Karpas-422 (cell line): Measurements from ENCODE around the gene WWOX. TPM values are rescaled to one million over a fixed set of nuclear protein-coding genes. Genes with fewer than 3 reads are reported as not detected.

Experiments used
- DNase-seq: peaks from one replicate; pipeline ENCODE4 v3.0.0-alpha.2; 2015
- H2AFZ ChIP-seq: fragments of 200-600 bp; sonication (generic); 2 replicates; pipeline ENCODE4 v1.6.1; 2014; ENCODE audit warnings: antibody characterized with exemption, low read length, mixed read lengths
- H3K27ac ChIP-seq: fragments of 200-600 bp; sonication (generic); 2 replicates; pipeline ENCODE4 v1.5.1; 2014; ENCODE audit warnings: mild to moderate bottlenecking, low read length, moderate library complexity
- H3K27me3 ChIP-seq: fragments of 200-600 bp; sonication (generic); 2 replicates; pipeline ENCODE4 v1.6.1; 2014; ENCODE audit warnings: low read length, mixed read lengths
- H3K36me3 ChIP-seq: fragments of 200-600 bp; sonication (generic); 2 replicates; pipeline ENCODE4 v1.6.1; 2014; ENCODE audit warnings: low read length, mixed read lengths; ENCODE audit not compliant: insufficient read depth
- H3K4me1 ChIP-seq: fragments of 200-600 bp; sonication (generic); 2 replicates; pipeline ENCODE4 v1.6.1; 2014; ENCODE audit warnings: mild to moderate bottlenecking, low read length, mixed read lengths
- H3K4me2 ChIP-seq: fragments of 200-600 bp; sonication (generic); 2 replicates; pipeline ENCODE4 v1.6.1; 2014; ENCODE audit warnings: low read length, low read depth, mild to moderate bottlenecking; ENCODE audit not compliant: poor library complexity, severe bottlenecking
- H3K4me3 ChIP-seq: fragments of 200-600 bp; sonication (generic); 2 replicates; pipeline ENCODE4 v1.5.1; 2014; ENCODE audit warnings: mild to moderate bottlenecking, antibody characterized with exemption, low read length, mixed read lengths
- H3K79me2 ChIP-seq: fragments of 200-600 bp; sonication (generic); 2 replicates; pipeline ENCODE4 v1.6.1; 2014; ENCODE audit warnings: mild to moderate bottlenecking, low read length, mixed read lengths
- H3K9ac ChIP-seq: fragments of 200-600 bp; sonication (generic); 2 replicates; pipeline ENCODE4 v1.6.0; 2014; ENCODE audit warnings: low read length
- H3K9me2 ChIP-seq: fragments of 200-600 bp; sonication (generic), shearing (Covaris generic); replicated peaks from 2 replicates; pipeline ENCODE4 v1.6.0; 2014; ENCODE audit warnings: mild to moderate bottlenecking, low read length, moderate library complexity; ENCODE audit not compliant: insufficient read depth
- H3K9me3 ChIP-seq: fragments of 300-700, 200-600 bp; sonication (generic); 2 replicates; pipeline ENCODE4 v1.6.1; 2014; ENCODE audit warnings: low read length, mixed read lengths
- H4K20me1 ChIP-seq: fragments of 200-600 bp; sonication (generic); 2 replicates; pipeline ENCODE4 v1.6.1; 2014; ENCODE audit warnings: mild to moderate bottlenecking, antibody characterized with exemption, low read length, low read depth; ENCODE audit not compliant: insufficient read depth
- total RNA-seq: library from RNA; depleted of rRNA; stranded (reverse); fragments of >200 nt; shearing (Covaris generic); gene quantifications from 2 replicates; pipeline ENCODE4 v1.2.3, GENCODE V29; 2014; ENCODE audit warnings: low replicate concordance

Gene WWOX
- total RNA-seq, 1 experiment from 2014 or later: 66.2 TPM

DNA sequence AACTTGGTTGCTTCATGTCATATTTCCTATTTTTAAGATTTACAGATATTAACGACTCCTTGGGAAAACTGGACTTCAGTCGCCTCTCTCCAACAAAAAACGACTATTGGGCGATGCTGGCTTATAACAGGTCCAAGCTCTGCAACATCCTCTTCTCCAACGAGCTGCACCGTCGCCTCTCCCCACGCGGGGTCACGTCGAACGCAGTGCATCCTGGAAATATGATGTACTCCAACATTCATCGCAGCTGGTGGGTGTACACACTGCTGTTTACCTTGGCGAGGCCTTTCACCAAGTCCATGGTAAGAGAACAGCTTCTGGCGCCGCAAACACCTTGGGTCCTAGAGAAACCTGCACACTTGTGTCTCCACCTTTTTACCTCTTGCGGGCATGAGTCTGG is 333.0 kb downstream of the WWOX start:
- Histone ChIP-seq H3K9me2 (no peaks in the 10 kb centered on the region), H3K4me1 (no peaks in the 10 kb centered on the region), H4K20me1 (no peaks in the 10 kb centered on the region), H3K9ac (no peak overlapping the region), H3K4me2 (no peak overlapping the region), H3K27me3 (no peaks in the 10 kb centered on the region), H3K36me3 (no peaks in the 10 kb centered on the region), H3K79me2 (no peaks in the 10 kb centered on the region), H2AFZ (no peak overlapping the region), H3K4me3 (no peak overlapping the region), H3K27ac (no peak overlapping the region), H3K9me3 (no peaks in the 10 kb centered on the region)
- DNase-seq: no peak

DNA sequence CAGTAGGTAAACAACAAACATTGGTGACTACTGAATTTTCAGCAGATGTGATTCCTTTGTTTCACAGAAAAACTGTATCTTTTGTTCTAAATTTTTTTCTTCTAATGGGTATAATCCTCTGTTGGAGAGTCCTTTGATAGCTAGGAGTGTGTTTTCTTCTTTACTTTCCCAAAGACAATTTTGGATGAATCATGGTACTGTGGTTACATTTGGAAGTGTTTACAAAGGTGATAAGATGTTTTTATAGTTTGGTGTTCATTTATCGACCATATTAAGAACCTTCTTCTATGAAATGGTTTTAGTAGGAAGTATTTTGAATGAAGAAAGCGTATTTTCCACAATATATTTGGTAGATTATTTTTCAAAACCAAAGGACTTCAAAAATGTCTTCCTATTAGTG is 333.7 kb downstream of the WWOX start:
- no peak overlapping the region for H2AFZ ChIP-seq

DNA sequence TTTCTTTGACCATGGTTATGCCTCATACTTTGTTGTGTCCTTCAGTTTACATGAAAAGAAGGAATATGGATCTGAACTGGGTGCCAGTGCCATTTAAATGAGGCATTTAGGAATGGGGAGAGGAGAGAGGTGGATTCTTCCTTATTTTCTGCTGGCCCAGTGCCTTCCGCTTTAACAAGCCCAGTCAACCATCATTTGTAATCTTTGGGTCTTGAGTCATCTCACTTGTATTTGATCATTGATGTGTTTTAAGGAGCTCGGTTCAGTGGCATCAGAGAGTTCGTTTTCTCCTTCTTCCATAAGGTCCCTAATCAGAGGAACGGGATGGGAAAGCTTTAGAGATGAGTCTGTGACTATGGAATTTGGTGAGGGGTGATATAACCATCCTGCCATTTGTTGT is 334.9 kb downstream of the WWOX start:
- no peak overlapping the region for H2AFZ ChIP-seq
- no peak for DNase-seq
- no peaks in the 10 kb centered on the region for H3K4me1 ChIP-seq
- H3K4me2 ChIP-seq: no peak overlapping the region
- no peaks in the 10 kb centered on the region for H3K9me3 ChIP-seq
- no peaks in the 10 kb centered on the region for H4K20me1 ChIP-seq
- H3K9ac ChIP-seq: no peak overlapping the region
- H3K9me2 ChIP-seq: no peaks in the 10 kb centered on the region
- H3K4me3 ChIP-seq: no peak overlapping the region
- H3K36me3 ChIP-seq: no peaks in the 10 kb centered on the region
- H3K27ac ChIP-seq: no peak overlapping the region
- no peaks in the 10 kb centered on the region for H3K27me3 ChIP-seq
- H3K79me2 ChIP-seq: no peaks in the 10 kb centered on the region

More for the DNA sequence above, 333.7 kb downstream of the WWOX start:
- Histone ChIP-seq H3K4me1 (no peaks in the 10 kb centered on the region), H3K27ac (no peak overlapping the region), H3K9me3 (no peaks in the 10 kb centered on the region), H3K79me2 (no peaks in the 10 kb centered on the region), H3K9ac (no peak overlapping the region), H3K4me3 (no peak overlapping the region), H3K9me2 (no peaks in the 10 kb centered on the region), H4K20me1 (no peaks in the 10 kb centered on the region), H3K27me3 (no peaks in the 10 kb centered on the region), H3K36me3 (no peaks in the 10 kb centered on the region), H3K4me2 (no peak overlapping the region)
- no peak for DNase-seq

DNA sequence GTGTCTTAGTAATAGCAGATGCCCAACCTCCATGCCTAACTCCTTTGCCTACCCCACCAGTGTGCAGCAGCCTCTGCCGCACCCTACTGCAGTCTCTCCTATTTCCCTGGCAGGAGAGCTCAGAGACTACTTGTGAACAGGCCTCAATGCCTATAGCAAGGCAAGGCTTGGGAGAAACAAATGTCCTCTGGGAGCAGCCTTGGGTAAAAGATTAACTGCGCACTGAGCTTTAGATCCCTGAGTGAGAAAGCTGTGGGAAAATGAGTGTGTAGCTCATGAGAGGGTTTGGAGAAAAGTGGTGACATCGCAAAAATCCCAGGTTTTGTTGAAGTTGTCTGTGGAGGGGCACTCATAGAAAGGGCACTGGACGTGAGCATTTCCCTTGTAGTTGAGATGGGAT is 335.8 kb downstream of the WWOX start:
- Histone ChIP-seq H3K9me3 (no peaks in the 10 kb centered on the region), H3K9ac (no peak overlapping the region), H3K4me3 (no peak overlapping the region), H4K20me1 (no peaks in the 10 kb centered on the region), H3K27me3 (no peaks in the 10 kb centered on the region), H3K4me1 (no peaks in the 10 kb centered on the region), H3K36me3 (no peaks in the 10 kb centered on the region), H3K79me2 (no peaks in the 10 kb centered on the region), H2AFZ (no peak overlapping the region), H3K4me2 (no peak overlapping the region), H3K27ac (no peak overlapping the region), H3K9me2 (no peaks in the 10 kb centered on the region)
- DNase-seq: no peak

DNA sequence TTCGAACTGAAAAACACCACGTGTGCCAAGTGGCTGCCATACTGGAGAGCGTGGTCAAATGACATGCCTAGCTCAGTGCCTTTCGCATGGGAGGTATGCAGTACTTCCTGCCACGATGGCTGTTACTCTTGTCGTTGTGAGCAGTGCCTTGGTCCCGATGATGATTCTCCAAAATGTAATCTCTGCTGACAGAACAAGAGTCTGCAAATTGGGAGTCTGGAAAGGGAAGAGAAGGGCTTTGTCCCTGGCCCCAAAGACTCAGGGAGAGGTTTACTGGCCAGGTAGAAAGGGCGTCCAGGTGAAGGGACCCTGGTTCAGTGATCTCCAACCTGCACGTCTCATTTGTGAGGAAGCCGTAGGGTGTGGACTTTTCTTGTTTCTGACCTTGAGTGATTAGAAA is 336.6 kb downstream of the WWOX start:
- Histone ChIP-seq H3K4me1 (no peaks in the 10 kb centered on the region), H3K9me3 (no peaks in the 10 kb centered on the region), H3K4me3 (no peak overlapping the region), H3K9ac (no peak overlapping the region), H4K20me1 (no peaks in the 10 kb centered on the region), H3K27ac (no peak overlapping the region), H3K79me2 (no peaks in the 10 kb centered on the region), H3K27me3 (no peaks in the 10 kb centered on the region), H3K4me2 (no peak overlapping the region), H2AFZ (no peak overlapping the region), H3K9me2 (no peaks in the 10 kb centered on the region), H3K36me3 (no peaks in the 10 kb centered on the region)
- DNase-seq: no peak

DNA sequence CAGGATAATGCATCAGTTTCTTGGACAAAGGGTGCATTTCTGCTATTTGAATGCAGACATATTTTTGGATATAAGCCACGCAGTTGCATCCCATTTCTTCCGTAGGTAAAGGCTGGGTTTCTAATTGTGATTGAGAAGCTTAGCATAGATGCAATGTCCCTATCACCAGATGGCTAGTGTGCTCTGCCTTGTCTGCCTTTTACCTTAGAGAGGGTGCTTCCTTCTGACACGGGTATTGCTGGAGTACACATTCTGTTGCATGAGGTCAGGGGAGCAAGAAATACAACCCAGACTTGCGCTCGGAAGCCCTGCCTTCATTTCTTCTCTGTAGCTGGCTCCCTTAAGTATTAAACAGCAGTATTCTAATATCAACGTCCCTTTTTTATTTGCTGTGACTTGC is 337.4 kb downstream of the WWOX start:
- no peak overlapping the region for H2AFZ ChIP-seq
- no peaks in the 10 kb centered on the region for H4K20me1 ChIP-seq
- no peak overlapping the region for H3K4me2 ChIP-seq
- no peaks in the 10 kb centered on the region for H3K36me3 ChIP-seq
- DNase-seq: no peak
- no peaks in the 10 kb centered on the region for H3K79me2 ChIP-seq
- no peaks in the 10 kb centered on the region for H3K9me3 ChIP-seq
- no peaks in the 10 kb centered on the region for H3K9me2 ChIP-seq
- H3K27me3 ChIP-seq: no peaks in the 10 kb centered on the region
- H3K4me1 ChIP-seq: no peaks in the 10 kb centered on the region
- H3K27ac ChIP-seq: no peak overlapping the region
- H3K9ac ChIP-seq: no peak overlapping the region
- no peak overlapping the region for H3K4me3 ChIP-seq

DNA sequence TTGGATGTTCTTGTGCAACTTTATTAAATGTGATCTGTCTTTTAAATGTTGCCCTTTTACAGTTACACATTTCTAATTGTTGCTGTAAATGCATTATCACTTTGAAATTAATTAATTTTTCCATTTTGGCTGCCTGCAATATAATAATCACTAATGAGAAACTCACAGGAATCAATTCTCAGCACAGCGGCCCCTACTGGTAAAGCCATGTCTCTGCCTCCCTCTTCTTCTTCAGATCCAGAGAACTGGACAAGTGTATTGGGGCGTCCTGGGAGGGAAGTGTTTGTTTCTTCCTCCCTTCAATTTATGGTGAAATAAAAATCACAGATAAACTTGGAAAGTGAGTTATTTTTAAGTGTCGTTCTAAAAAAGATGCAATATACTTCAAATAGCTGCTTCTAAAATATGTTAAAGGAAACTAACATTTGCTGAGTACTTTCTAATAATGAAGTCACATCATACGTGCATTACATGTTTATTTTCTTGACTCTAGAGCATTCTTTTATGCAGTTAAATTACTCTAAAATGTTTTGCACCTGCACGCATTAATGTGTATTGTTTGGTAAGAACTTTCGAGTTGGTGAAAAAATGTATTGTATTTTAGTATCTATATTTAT is 338.0 kb downstream of the WWOX start:
- Histone ChIP-seq H3K27ac (no peak overlapping the region), H2AFZ (no peak overlapping the region), H3K27me3 (no peaks in the 10 kb centered on the region), H3K79me2 (no peaks in the 10 kb centered on the region), H3K9me3 (no peaks in the 10 kb centered on the region), H3K9me2 (no peaks in the 10 kb centered on the region), H3K4me1 (no peaks in the 10 kb centered on the region), H3K36me3 (no peaks in the 10 kb centered on the region), H3K4me3 (no peak overlapping the region), H3K4me2 (no peak overlapping the region), H3K9ac (no peak overlapping the region), H4K20me1 (no peaks in the 10 kb centered on the region)
- DNase-seq: peak; percentile 73

DNA sequence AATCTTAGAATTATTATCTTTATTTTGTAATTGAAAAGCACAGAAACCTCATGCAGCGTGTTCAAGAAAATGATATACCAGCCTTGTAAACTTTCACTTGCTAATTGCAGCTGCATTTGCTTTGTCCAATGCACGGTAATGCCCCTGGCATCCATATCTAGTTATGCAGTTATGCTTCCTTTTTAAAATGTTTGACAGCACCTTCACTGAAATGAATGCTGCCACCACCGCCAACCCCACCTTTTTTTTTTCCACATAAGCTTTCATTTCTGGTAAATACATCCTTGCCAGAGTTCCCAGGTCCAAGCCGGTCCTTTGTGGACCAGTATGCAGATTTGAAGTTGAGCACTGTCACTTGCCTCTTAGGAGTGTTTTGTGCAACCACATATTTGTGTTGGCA is 338.8 kb downstream of the WWOX start:
- DNase-seq: no peak
- Histone ChIP-seq H3K27ac (no peak overlapping the region), H2AFZ (no peak overlapping the region), H3K4me2 (no peak overlapping the region), H3K27me3 (no peaks in the 10 kb centered on the region), H3K9me2 (no peaks in the 10 kb centered on the region), H3K4me1 (no peaks in the 10 kb centered on the region), H3K4me3 (no peak overlapping the region), H3K9me3 (no peaks in the 10 kb centered on the region), H3K9ac (no peak overlapping the region), H3K79me2 (no peaks in the 10 kb centered on the region), H3K36me3 (no peaks in the 10 kb centered on the region), H4K20me1 (no peaks in the 10 kb centered on the region)

DNA sequence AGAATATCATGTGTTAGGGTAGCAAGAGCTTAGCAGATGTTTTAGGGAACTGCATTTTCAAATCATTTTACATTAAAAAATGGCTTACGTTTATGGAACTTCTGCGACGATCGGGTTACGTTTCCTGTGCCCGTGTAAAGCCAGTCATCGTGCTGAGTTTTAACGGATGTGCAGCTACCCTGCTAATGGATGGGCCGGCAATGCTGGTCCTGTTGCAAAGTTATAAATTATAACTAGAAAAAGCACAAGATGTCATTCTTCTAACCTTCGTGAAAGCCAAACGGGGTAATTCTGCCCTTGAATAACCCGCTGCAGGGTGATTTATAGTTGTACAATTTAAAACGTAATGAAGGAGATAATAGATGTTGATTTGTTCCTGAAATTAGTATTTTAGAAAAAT is 339.2 kb downstream of the WWOX start:
- H3K9ac ChIP-seq: no peak overlapping the region
- no peaks in the 10 kb centered on the region for H3K9me3 ChIP-seq
- no peak overlapping the region for H3K27ac ChIP-seq
- no peaks in the 10 kb centered on the region for H3K9me2 ChIP-seq
- no peaks in the 10 kb centered on the region for H3K4me1 ChIP-seq
- H3K4me2 ChIP-seq: no peak overlapping the region
- DNase-seq: no peak
- no peak overlapping the region for H3K4me3 ChIP-seq
- no peaks in the 10 kb centered on the region for H3K36me3 ChIP-seq
- H3K79me2 ChIP-seq: no peaks in the 10 kb centered on the region
- no peak overlapping the region for H2AFZ ChIP-seq
- H3K27me3 ChIP-seq: no peaks in the 10 kb centered on the region
- no peaks in the 10 kb centered on the region for H4K20me1 ChIP-seq
